K562 (cell line): ENCODE results near the gene BANK1. TPM values are rescaled to one million over a fixed set of nuclear protein-coding genes. Genes with fewer than 3 reads are reported as not detected.

Experiments
- ATAC-seq: fragments of 200-7000 bp; cut with Tn5 transposase; 3 replicates; pipeline ENCODE4 v1.9.1; 2020; ENCODE audit warnings: moderate library complexity
- BruUV-seq: library from RNA; stranded (reverse); fragments of 400-500 nt; replicated peaks from 2 replicates; lab custom pipeline; 2021; lab: Mats Ljungman, UMichigan
- CTCF ChIA-PET: fragments of 300-600 bp; formaldehyde crosslinking; extraction: SDS; loops from one replicate; lab custom pipeline; 2021; ENCODE audit warnings: low intra/inter-chr PET ratio; lab: Yijun Ruan, JAX
- POLR2A ChIA-PET: fragments of 300-600, 350-650 bp; sonication (Branson Sonifier 250); formaldehyde crosslinking; extraction: SDS; loops from one replicate; lab custom pipeline; 2021; ENCODE audit warnings: antibody characterized with exemption, inconsistent platforms; lab: Yijun Ruan, JAX
- DNase-seq, 4 experiments: peaks; one replicate each; pipeline versions ENCODE4 v3.0.0 to v3.0.0-alpha.2; 2011 to 2018; ENCODE audit warnings: low spot score in 3 of 4, mixed read lengths in 3 of 4; ENCODE audit errors: extremely low read depth in 1 of 4
- FAIRE-seq: peaks from 2 replicates; lab custom pipeline; 2011; peaks lifted over from hg19 to GRCh38; lab: Jason Lieb, UNC
- H2AFZ ChIP-seq: 2 replicates; pipeline ENCODE4 v1.6.0; 2011; ENCODE audit warnings: low read depth, low read length, control low read depth, inconsistent platforms
- H3K27ac ChIP-seq: fragments of 200-600 bp; 3 replicates; pipeline ENCODE4 v1.8.0; 2011; ENCODE audit warnings: low read depth, mild to moderate bottlenecking, control low read depth, inconsistent platforms, low read length, moderate library complexity, mixed read lengths; ENCODE audit errors: extremely low read depth
- H3K27me3 ChIP-seq, 2 experiments: fragments of 300-600 bp in 1 of 2; 2 replicates in 1 of 2; 3 replicates in 1 of 2; pipeline versions ENCODE4 v1.6.0 to v1.8.0; 2011; ENCODE audit warnings: inconsistent platforms in 2 of 2, low read length in 2 of 2, mild to moderate bottlenecking in 1 of 2, mixed read lengths in 1 of 2, moderate library complexity in 1 of 2; ENCODE audit not compliant: control insufficient read depth in 2 of 2, insufficient read depth in 2 of 2
- H3K36me3 ChIP-seq: fragments of 300-600 bp; 3 replicates; pipeline ENCODE4 v1.8.0; 2011; ENCODE audit warnings: mild to moderate bottlenecking, low read length, inconsistent platforms; ENCODE audit not compliant: control insufficient read depth, insufficient read depth
- H3K4me1 ChIP-seq, 2 experiments: fragments of 200-600 bp in 1 of 2; replicated peaks in 1 of 2; 2 replicates in 1 of 2; 3 replicates in 1 of 2; pipeline versions ENCODE4 v1.5.1 to v1.8.0; 2011; ENCODE audit warnings: inconsistent platforms in 2 of 2, low read length in 2 of 2, mild to moderate bottlenecking in 1 of 2, mixed read lengths in 1 of 2, moderate library complexity in 1 of 2; ENCODE audit not compliant: control insufficient read depth in 2 of 2, insufficient read depth in 2 of 2
- H3K4me2 ChIP-seq: 2 replicates; pipeline ENCODE4 v1.6.1; 2011; ENCODE audit warnings: low read length, control low read depth, inconsistent platforms, mixed read lengths; ENCODE audit not compliant: insufficient read depth
- H3K4me3 ChIP-seq: fragments of 200-600 bp; sonication (generic), shearing (Covaris generic); 2 replicates; pipeline ENCODE4 v1.5.1; 2016; ENCODE audit warnings: control low read depth, inconsistent platforms
- H3K79me2 ChIP-seq: fragments of 200-600 bp; 3 replicates; pipeline ENCODE4 v1.8.0; 2011; ENCODE audit warnings: low read length, inconsistent platforms; ENCODE audit not compliant: control insufficient read depth, insufficient read depth
- H3K9ac ChIP-seq, 2 experiments: 2 replicates each; pipeline versions ENCODE4 v1.6.0 to v1.6.1; 2011; ENCODE audit warnings: low read depth in 2 of 2, low read length in 2 of 2, control low read depth in 1 of 2, inconsistent platforms in 1 of 2, mild to moderate bottlenecking in 1 of 2, mixed read lengths in 1 of 2; ENCODE audit not compliant: insufficient read depth in 1 of 2
- H3K9me1 ChIP-seq: one replicate; pipeline ENCODE4 v1.6.0; 2011; ENCODE audit warnings: inconsistent platforms, mild to moderate bottlenecking, low read length, moderate library complexity; ENCODE audit not compliant: control insufficient read depth, insufficient read depth
- H3K9me3 ChIP-seq: replicated peaks from 2 replicates; pipeline ENCODE4 v1.5.1; 2011; ENCODE audit warnings: low read depth, low read length, inconsistent platforms; ENCODE audit not compliant: control insufficient read depth, insufficient read depth
- H4K20me1 ChIP-seq: replicated peaks from 2 replicates; pipeline ENCODE4 v1.6.1; 2011; ENCODE audit warnings: low read length, inconsistent platforms, mixed read lengths; ENCODE audit not compliant: control insufficient read depth, insufficient read depth
- BDP1 ChIP-seq: IDR thresholded peaks from 3 replicates; pipeline ENCODE4 v1.6.1; 2011; ENCODE audit not compliant: insufficient read length, insufficient read depth
- BRCA1 ChIP-seq, 2 experiments: fragments of 450-650 bp in 1 of 2; sonication (generic) in 1 of 2; formaldehyde crosslinking in 1 of 2; IDR thresholded peaks; 2 replicates each; pipeline versions ENCODE4 v1.5.0 to v1.6.1; 2017 to 2020; ENCODE audit warnings: mild to moderate bottlenecking in 1 of 2, missing genetic modification reagents in 1 of 2
- CBFB ChIP-seq: sonication (generic); formaldehyde crosslinking; IDR thresholded peaks from 2 replicates; pipeline ENCODE4 v1.4.0; 2020; ENCODE audit warnings: mild to moderate bottlenecking, missing genetic modification reagents
- CLOCK ChIP-seq: fragments of 250-450 bp; sonication (Bioruptor Pico); IDR thresholded peaks from 2 replicates; pipeline ENCODE4 v1.4.0; 2020; ENCODE audit warnings: mild to moderate bottlenecking, moderate library complexity, borderline replicate concordance
- CTCF ChIP-seq, 3 experiments: IDR thresholded peaks in 2 of 3; conservative IDR thresholded peaks in 1 of 3; 2 replicates each; pipeline ENCODE4 v1.5.1; 2011 to 2012; ENCODE audit warnings: low read length in 3 of 3, mild to moderate bottlenecking in 3 of 3, control low read depth in 2 of 3, improper control_type of control experiment in 1 of 3, inconsistent platforms in 1 of 3, low read depth in 1 of 3, mixed read lengths in 1 of 3, moderate library complexity in 1 of 3; ENCODE audit not compliant: insufficient read depth in 2 of 3
- IRF9 ChIP-seq: fragments of 450-650 bp; IDR thresholded peaks from 2 replicates; pipeline ENCODE4 v1.6.1; 2016; ENCODE audit warnings: missing biosample characterization, missing genetic modification characterization
- KLF1 ChIP-seq: fragments of 450-650 bp; IDR thresholded peaks from 2 replicates; pipeline ENCODE4 v1.6.1; 2016; ENCODE audit warnings: missing genetic modification characterization, missing compliant biosample characterization
- RBM17 ChIP-seq: fragments of 200-400 bp; formaldehyde crosslinking; IDR thresholded peaks from 2 replicates; pipeline ENCODE4 v1.6.1; 2017; ENCODE audit warnings: low read depth, mild to moderate bottlenecking, low read length, borderline replicate concordance
- RNF219 ChIP-seq: fragments of 250-450 bp; sonication (Bioruptor Pico); IDR thresholded peaks from 2 replicates; pipeline ENCODE4 v1.5.0; 2022; ENCODE audit warnings: mild to moderate bottlenecking
- SFPQ ChIP-seq: fragments of 200-400 bp; formaldehyde crosslinking; IDR thresholded peaks from 2 replicates; pipeline ENCODE4 v1.6.1; 2017; ENCODE audit warnings: mild to moderate bottlenecking, low read depth, low read length, moderate library complexity
- TRIM24 ChIP-seq, 2 experiments: fragments of 450-650 bp; IDR thresholded peaks; 2 replicates each; pipeline ENCODE4 v1.6.1; 2016
- ZNF133 ChIP-seq: fragments of 250-450 bp; sonication (Bioruptor Pico); IDR thresholded peaks from 2 replicates; pipeline ENCODE4 v1.4.0; 2020; ENCODE audit warnings: mild to moderate bottlenecking
- WGBS: fragments of 100-300 bp; shearing (Covaris generic); methylation state at CpG from one replicate; pipeline ENCODE4 v1.1.6; 2016; ENCODE audit warnings: low coverage, mixed read lengths; ENCODE audit not compliant: insufficient coverage; ENCODE audit errors: missing lambda C conversion rate; 5-methylcytosine and 5-hydroxymethylcytosine counted together
- in situ Hi-C: fragments of 300-500 bp; cut with MboI; formaldehyde crosslinking; loops from 4 replicates; pipeline ENCODE4 v1.15.0; 2018; ENCODE audit warnings: inconsistent platforms, mixed read lengths
- intact Hi-C: fragments of 100-400 bp; cut with micrococcal nuclease; formaldehyde crosslinking; loops from 2 replicates; pipeline ENCODE4 v1.14.2; 2022
- polyA plus RNA-seq, 8 experiments: library from polyadenylated mRNA; depleted of rRNA in 4 of 8; stranded (reverse) in 5 of 8; unstranded in 3 of 8; fragments of >200 nt; fragmentation: Nextera tagmentation in 2 of 8; fragmentation: Illumina TruSeq in 1 of 8; extraction: Ambion mirVana in 2 of 8; extraction: Trizol in 1 of 8; gene quantifications; 2 replicates each; pipeline versions ENCODE4 v1.2.1 to v1.2.3, GENCODE V29; 2011 to 2014; ENCODE audit warnings: inconsistent platforms in 1 of 8, missing spikeins in 1 of 8
- total RNA-seq, 7 experiments: library from RNA; depleted of rRNA in 6 of 7; stranded (reverse); fragments of >200 nt in 6 of 7; fragmentation: Illumina TruSeq in 2 of 7; extraction: Trizol in 2 of 7; gene quantifications; 2 replicates each; pipeline versions ENCODE4 v1.2.1 to v1.2.3, GENCODE V29; 2011 to 2021; ENCODE audit warnings: low replicate concordance in 1 of 7

The BANK1 gene
- total and polyA plus RNA-seq, 9 of the 15 experiments (the other 6 are each of a cell fraction or from before 2014, with no cell fraction given): not detected

GRCh38 chr4:102007959-102008425, 217.5 kb downstream of the BANK1 start:
- H3K9me1 ChIP-seq: no peaks in the 10 kb centered on the region
- H4K20me1 ChIP-seq: no peaks in the 10 kb centered on the region
- 0% methylated on average over 2 of the region's 2 CpGs for WGBS
- in situ Hi-C loops: no loop called here
- H3K4me3 ChIP-seq: no peak overlapping the region
- no peaks in the 10 kb centered on the region for H3K79me2 ChIP-seq
- H3K4me2 ChIP-seq: no peak overlapping the region
- no peaks in the 10 kb centered on the region for H3K27me3 ChIP-seq
- no peaks in the 10 kb centered on the region for H3K36me3 ChIP-seq
- no peak for ATAC-seq
- POLR2A ChIA-PET: no interaction called here
- BruUV-seq: no TSS peak
- intact Hi-C loops: no loop called here
- CTCF ChIA-PET: no interaction called here
- H3K9me3 ChIP-seq: no peaks in the 10 kb centered on the region
- FAIRE-seq: no peak
- H3K4me1 ChIP-seq: no peaks in the 10 kb centered on the region
- H3K27ac ChIP-seq: no peak overlapping the region
- no peak overlapping the region for H2AFZ ChIP-seq
- H3K9ac ChIP-seq: no peak overlapping the region
- no peak for DNase-seq
- TF ChIP-seq CLOCK (CRISPR knock-in tag): no peak
- TF ChIP-seq BDP1: no peak
- TF ChIP-seq BRCA1 (IDR thresholded peaks at IDR 0.05): no peak
- no peak for TF ChIP-seq BRCA1 (CRISPR knock-in tag; IDR thresholded peaks at IDR 0.05)
- TF ChIP-seq CTCF (IDR thresholded peaks at IDR 0.05 in 2 of 3, conservative IDR thresholded peaks at IDR 0.05 in 1 of 3; ENCODE audit: insufficient read depth in 2 of 3, low read depth in 1 of 3, low read length in 3 of 3): no peak
- no peak for TF ChIP-seq RBM17
- no peak for TF ChIP-seq KLF1 (tag)
- no peak for TF ChIP-seq SFPQ
- no peak for TF ChIP-seq TRIM24 (IDR thresholded peaks at IDR 0.05)
- no peak for TF ChIP-seq RNF219
- no peak for TF ChIP-seq ZNF133 (CRISPR knock-in tag)
- no peak for TF ChIP-seq IRF9 (tag)
- no peak for TF ChIP-seq CBFB (CRISPR knock-in tag)
